Naive thymus-derived CD4-positive, alpha-beta T cell (primary cell): ENCODE data around the gene M1AP. TPM values are rescaled to one million over a fixed set of nuclear protein-coding genes. Genes with fewer than 3 reads are reported as not detected.

Experiments
- ATAC-seq: fragments of 150-1000 bp; cut with Tn5 transposase; 2 replicates; pipeline ENCODE4 v1.10.0; 2021; ENCODE audit warnings: mild to moderate bottlenecking, moderate library complexity
- CTCF ChIA-PET: fragments of 350-600 bp; sonication (Branson Sonifier 250); formaldehyde crosslinking; loops from one replicate; lab custom pipeline; 2021; ENCODE audit warnings: antibody characterized with exemption; lab: Charles Lee
- POLR2A ChIA-PET: fragments of 350-600 bp; sonication (Branson Sonifier 250); formaldehyde crosslinking; loops from one replicate; lab custom pipeline; 2021; ENCODE audit warnings: antibody characterized with exemption, inconsistent platforms; lab: Charles Lee
- DNase-seq, 9 donors: peaks; one replicate each; pipeline versions ENCODE4 v3.0.0 to v3.0.0-alpha.2; 2020 to 2022; ENCODE audit warnings: mixed read lengths in 1 of 9
- H3K27ac ChIP-seq: one replicate; pipeline ENCODE4 v1.7.0; 2013; ENCODE audit warnings: mild to moderate bottlenecking, low read depth, low read length, moderate library complexity
- H3K27me3 ChIP-seq, 2 donors: one replicate each; pipeline ENCODE4 v1.7.0; 2013; ENCODE audit warnings: low read length in 2 of 2, mild to moderate bottlenecking in 2 of 2, moderate library complexity in 2 of 2; ENCODE audit not compliant: control insufficient read depth in 2 of 2, insufficient read depth in 2 of 2
- H3K36me3 ChIP-seq, 3 experiments: 1 replicate in 2 of 3; 2 replicates in 1 of 3; pipeline ENCODE4 v1.7.0; 2013; ENCODE audit warnings: low read length in 3 of 3, mild to moderate bottlenecking in 3 of 3, moderate library complexity in 1 of 3; ENCODE audit not compliant: insufficient read depth in 3 of 3, control insufficient read depth in 2 of 3
- H3K4me1 ChIP-seq, 2 donors: one replicate each; pipeline ENCODE4 v1.7.0; 2013; ENCODE audit warnings: low read length in 2 of 2, mild to moderate bottlenecking in 2 of 2, moderate library complexity in 1 of 2; ENCODE audit not compliant: control insufficient read depth in 2 of 2, insufficient read depth in 2 of 2
- H3K4me3 ChIP-seq: 2 replicates; pipeline ENCODE4 v1.7.0; 2013; ENCODE audit warnings: mild to moderate bottlenecking, low read length
- H3K9me3 ChIP-seq, 3 experiments: 1 replicate in 2 of 3; 2 replicates in 1 of 3; pipeline ENCODE4 v1.7.0; 2013; ENCODE audit warnings: low read length in 3 of 3; ENCODE audit not compliant: control insufficient read depth in 2 of 3
- H3K27ac Mint-ChIP-seq, 9 donors: one replicate each; pipeline ENCODE4 v1.8.0; 2020 to 2022; ENCODE audit warnings: mixed read lengths in 9 of 9, mild to moderate bottlenecking in 8 of 9, moderate library complexity in 5 of 9, inconsistent platforms in 2 of 9
- H3K27me3 Mint-ChIP-seq, 5 donors: one replicate each; pipeline ENCODE4 v1.8.0; 2021 to 2022; ENCODE audit warnings: mixed read lengths in 5 of 5, mild to moderate bottlenecking in 1 of 5
- H3K36me3 Mint-ChIP-seq, 5 donors: one replicate each; pipeline ENCODE4 v1.8.0; 2020 to 2022; ENCODE audit warnings: mixed read lengths in 5 of 5, mild to moderate bottlenecking in 3 of 5, inconsistent platforms in 1 of 5
- H3K4me1 Mint-ChIP-seq, 7 donors: one replicate each; pipeline ENCODE4 v1.8.0; 2020 to 2022; ENCODE audit warnings: mixed read lengths in 7 of 7, mild to moderate bottlenecking in 3 of 7, inconsistent platforms in 1 of 7
- H3K4me3 Mint-ChIP-seq, 10 donors: one replicate each; pipeline ENCODE4 v1.8.0; 2020 to 2022; ENCODE audit warnings: mild to moderate bottlenecking in 10 of 10, mixed read lengths in 10 of 10, moderate library complexity in 6 of 10, inconsistent platforms in 2 of 10
- H3K9me3 Mint-ChIP-seq, 11 donors: one replicate each; pipeline ENCODE4 v1.8.0; 2020 to 2022; ENCODE audit warnings: mixed read lengths in 11 of 11, mild to moderate bottlenecking in 4 of 11, inconsistent platforms in 1 of 11, moderate library complexity in 1 of 11
- intact Hi-C, 2 donors: fragments of 100-400 bp; cut with micrococcal nuclease; formaldehyde crosslinking; loops; one replicate each; pipeline ENCODE4 v1.15.1; 2023
- polyA plus RNA-seq, 2 donors: library from polyadenylated mRNA; unstranded; fragments of 300-500 nt; fragmentation: Illumina TruSeq; gene quantifications; one replicate each; pipeline ENCODE4 v1.2.3, GENCODE V29; 2021
- total RNA-seq, 6 experiments: library from RNA in 5 of 6; stranded (reverse) in 5 of 6; gene quantifications; 1 replicate in 5 of 6; 2 replicates in 1 of 6; pipeline ENCODE4 v1.2.3 and lab custom pipeline; 2021 to 2026

M1AP gene
- total and polyA plus RNA-seq, 7 experiments from 2014 or later: 0.39 TPM; not detected in 6

DNA sequence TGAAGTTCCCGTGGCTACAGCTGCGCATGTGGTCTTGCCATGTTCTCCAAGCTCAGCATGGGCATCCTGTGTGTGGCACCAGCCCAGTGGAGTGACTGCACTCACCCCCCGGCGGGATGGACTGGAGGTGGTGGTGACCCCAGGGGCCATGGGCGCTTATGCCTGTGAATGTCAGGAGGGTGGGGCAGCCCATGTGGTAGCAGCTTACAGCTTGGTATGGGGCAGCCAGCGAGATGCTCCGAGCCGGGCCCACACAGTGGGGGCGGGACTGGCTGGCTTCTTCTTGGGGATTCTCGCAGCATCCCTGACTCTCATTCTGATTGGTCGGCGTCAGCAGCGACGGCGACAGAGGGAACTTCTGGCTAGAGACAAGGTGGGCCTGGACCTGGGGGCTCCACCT, 31.5 kb upstream of the M1AP start:
- DNase-seq (no peak), ATAC-seq (no peak)
- intact Hi-C loops: no loop called here
- H3K36me3 ChIP-seq: peaks cover 0 to 46% (median 5%) of the 10 kb centered on the region in 3 experiments
- no peaks in the 10 kb centered on the region for H3K27me3 Mint-ChIP-seq
- H3K27me3 ChIP-seq: no peaks in the 10 kb centered on the region
- ChIA-PET CTCF (no interaction called here), POLR2A (no interaction called here)
- peaks cover 0 to 5% (median 0%) of the 10 kb centered on the region in 7 donors for H3K4me1 Mint-ChIP-seq
- no peaks in the 10 kb centered on the region for H3K9me3 Mint-ChIP-seq
- H3K4me3 Mint-ChIP-seq: no peak overlapping the region
- H3K9me3 ChIP-seq: no peaks in the 10 kb centered on the region
- no peak overlapping the region for H3K27ac Mint-ChIP-seq
- H3K36me3 Mint-ChIP-seq: peaks cover 8 to 58% (median 29%) of the 10 kb centered on the region in 5 donors
- H3K4me1 ChIP-seq: no peaks in the 10 kb centered on the region
- H3K4me3 ChIP-seq: no peak overlapping the region
- no peak overlapping the region for H3K27ac ChIP-seq

- Histone ChIP-seq H3K9me3 (no peaks in the 10 kb centered on the region), H3K36me3 (peaks cover 0 to 76% (median 5%) of the 10 kb centered on the region in 3 experiments), H3K4me1 (no peaks in the 10 kb centered on the region), H3K27me3 (no peaks in the 10 kb centered on the region), H3K4me3 (no peak overlapping the region), H3K27ac (no peak overlapping the region)
- CTCF ChIA-PET: no interaction called here
- ATAC-seq (no peak), DNase-seq (no peak)
- Mint-ChIP-seq H3K4me1 (peaks cover 0 to 5% (median 0%) of the 10 kb centered on the region in 7 donors), H3K27ac (no peak overlapping the region), H3K36me3 (peaks cover 8 to 83% (median 39%) of the 10 kb centered on the region in 5 donors), H3K9me3 (no peaks in the 10 kb centered on the region), H3K4me3 (no peak overlapping the region), H3K27me3 (no peaks in the 10 kb centered on the region)
- POLR2A ChIA-PET: no interaction called here
- intact Hi-C loops: no loop called here
These were observed 28.2 kb upstream of the M1AP start for GRCh38 chr2:74676331-74676730.

DNA sequence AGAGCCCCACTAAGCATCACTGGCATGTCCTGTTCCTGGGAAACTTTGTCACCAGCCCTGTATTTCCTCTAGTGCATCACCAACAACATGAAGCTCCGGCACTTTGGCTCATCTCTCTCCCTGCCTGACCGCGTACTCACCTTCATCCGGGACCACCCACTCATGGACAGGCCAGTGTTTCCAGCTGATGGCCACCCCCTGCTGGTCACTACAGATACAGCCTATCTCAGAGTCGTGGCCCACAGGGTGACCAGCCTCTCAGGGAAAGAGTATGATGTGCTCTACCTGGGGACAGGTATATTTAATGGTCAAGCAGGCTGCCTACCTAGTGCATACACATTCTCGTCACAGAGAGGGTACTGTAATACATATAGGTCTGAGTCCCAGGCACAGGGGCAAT, 27.0 kb upstream of the M1AP start:
- Mint-ChIP-seq H3K27me3 (no peaks in the 10 kb centered on the region), H3K36me3 (peaks cover 8 to 81% (median 40%) of the 10 kb centered on the region in 5 donors), H3K4me1 (peaks cover 0 to 12% (median 0%) of the 10 kb centered on the region in 7 donors), H3K9me3 (no peaks in the 10 kb centered on the region), H3K27ac (no peak overlapping the region), H3K4me3 (no peak overlapping the region)
- no peaks in the 10 kb centered on the region for H3K9me3 ChIP-seq
- POLR2A ChIA-PET: no interaction called here
- no peak overlapping the region for H3K4me3 ChIP-seq
- H3K27me3 ChIP-seq: no peaks in the 10 kb centered on the region
- ATAC-seq (no peak), DNase-seq (no peak)
- H3K4me1 ChIP-seq: no peaks in the 10 kb centered on the region
- CTCF ChIA-PET: interaction anchor here (0.7 kb wide), 1 partner anchor 922 kb away, joined by 3 read pairs; no protein-coding TSS in a partner anchor
- H3K36me3 ChIP-seq: peaks cover 0 to 66% (median 5%) of the 10 kb centered on the region in 3 experiments
- no peak overlapping the region for H3K27ac ChIP-seq
- intact Hi-C loops: no loop called here

- Mint-ChIP-seq H3K27me3 (no peaks in the 10 kb centered on the region), H3K27ac (no peak overlapping the region), H3K9me3 (no peaks in the 10 kb centered on the region), H3K4me1 (peaks cover 0 to 14% (median 0%) of the 10 kb centered on the region in 7 donors), H3K36me3 (peaks cover 8 to 75% (median 39%) of the 10 kb centered on the region in 5 donors), H3K4me3 (no peak overlapping the region)
- Histone ChIP-seq H3K9me3 (no peaks in the 10 kb centered on the region), H3K4me1 (no peaks in the 10 kb centered on the region), H3K36me3 (peaks cover 0 to 55% (median 5%) of the 10 kb centered on the region in 3 experiments), H3K27me3 (no peaks in the 10 kb centered on the region), H3K4me3 (no peak overlapping the region), H3K27ac (no peak overlapping the region)
- ChIA-PET POLR2A (no interaction called here), CTCF (no interaction called here)
- intact Hi-C loops: no loop called here
- no peak for DNase-seq
- no peak for ATAC-seq
These were observed 25.8 kb upstream of the M1AP start for GRCh38 chr2:74673826-74674528.

- H3K36me3 Mint-ChIP-seq: peaks cover 7 to 64% (median 36%) of the 10 kb centered on the region in 5 donors
- H3K36me3 ChIP-seq: peaks cover 0 to 48% (median 0%) of the 10 kb centered on the region in 3 experiments
- peaks cover 0 to 12% (median 0%) of the 10 kb centered on the region in 7 donors for H3K4me1 Mint-ChIP-seq
These were observed 23.3 kb upstream of the M1AP start for GRCh38 chr2:74671479-74671878.

DNA sequence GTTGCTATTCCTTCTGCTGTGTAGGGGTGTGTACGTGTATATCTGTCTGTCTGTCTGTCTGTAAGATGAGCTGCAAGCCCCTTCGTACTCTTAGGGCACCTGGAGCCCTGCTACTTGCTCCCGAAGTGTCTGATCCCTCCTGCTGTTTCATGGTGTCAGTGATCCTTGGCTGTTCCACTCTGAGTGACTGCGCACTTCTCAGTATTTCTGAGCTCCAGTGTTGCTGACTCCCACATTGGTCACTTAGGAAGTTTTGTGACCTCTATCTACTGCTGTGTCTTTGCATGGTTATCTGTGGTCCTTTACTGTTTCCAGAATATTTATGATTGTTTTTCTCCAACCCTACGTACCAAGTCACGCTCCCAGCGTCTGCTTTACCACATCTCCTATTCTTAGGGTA, 22.1 kb upstream of the M1AP start:
- H3K36me3 Mint-ChIP-seq: peaks cover 0 to 57% (median 27%) of the 10 kb centered on the region in 5 donors
- CTCF ChIA-PET: no interaction called here
- no peak for DNase-seq

More at GRCh38 chr2:74671479-74671878, 23.3 kb upstream of the M1AP start:
- H3K27ac ChIP-seq: no peak overlapping the region
- Mint-ChIP-seq H3K27ac (no peak overlapping the region), H3K4me3 (no peak overlapping the region), H3K27me3 (no peaks in the 10 kb centered on the region), H3K9me3 (no peaks in the 10 kb centered on the region)
- CTCF ChIA-PET: no interaction called here
- POLR2A ChIA-PET: no interaction called here
- DNase-seq: no peak
- no peaks in the 10 kb centered on the region for H3K9me3 ChIP-seq
- H3K4me1 ChIP-seq: no peaks in the 10 kb centered on the region
- no peak for ATAC-seq
- H3K4me3 ChIP-seq: no peak overlapping the region
- intact Hi-C loops: no loop called here
- H3K27me3 ChIP-seq: no peaks in the 10 kb centered on the region

DNA sequence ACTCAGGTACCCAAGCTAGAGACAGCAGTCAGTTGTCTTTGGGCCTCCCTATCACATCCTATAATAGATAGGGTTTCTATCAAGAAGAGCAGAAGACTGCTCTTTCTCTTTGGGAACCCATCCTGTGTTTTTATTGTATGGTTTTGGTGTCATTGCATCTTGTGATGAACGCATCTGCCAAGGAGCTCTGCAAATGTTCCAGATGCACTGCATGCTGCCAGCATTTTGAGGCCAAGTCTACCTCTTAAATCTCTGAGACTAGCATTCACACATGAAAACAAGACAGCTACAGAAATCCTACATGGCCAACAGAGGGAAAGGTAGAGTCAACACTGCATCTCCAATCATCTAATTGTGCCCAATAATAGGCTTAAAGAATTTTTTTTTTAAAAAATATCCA, 20.0 kb upstream of the M1AP start:
- intact Hi-C loops: no loop called here
- DNase-seq (no peak), ATAC-seq (no peak)
- H3K27ac ChIP-seq: no peak overlapping the region
- peaks cover 0 to 14% (median 0%) of the 10 kb centered on the region in 3 experiments for H3K36me3 ChIP-seq
- Mint-ChIP-seq H3K27me3 (no peaks in the 10 kb centered on the region), H3K27ac (peak overlapping the region in 1 of 9 donors; percentile 70), H3K9me3 (no peaks in the 10 kb centered on the region), H3K4me3 (no peak overlapping the region), H3K4me1 (peaks cover 0 to 9% (median 0%) of the 10 kb centered on the region in 7 donors), H3K36me3 (peaks cover 0 to 41% (median 24%) of the 10 kb centered on the region in 5 donors)
- H3K4me1 ChIP-seq: no peaks in the 10 kb centered on the region
- ChIA-PET POLR2A (no interaction called here), CTCF (no interaction called here)
- no peaks in the 10 kb centered on the region for H3K27me3 ChIP-seq
- H3K4me3 ChIP-seq: no peak overlapping the region
- no peaks in the 10 kb centered on the region for H3K9me3 ChIP-seq

More for the DNA sequence above, 22.1 kb upstream of the M1AP start:
- intact Hi-C loops: no loop called here
- no peak overlapping the region for H3K4me3 Mint-ChIP-seq
- no peak overlapping the region for H3K4me3 ChIP-seq
- no peaks in the 10 kb centered on the region for H3K9me3 ChIP-seq
- no peaks in the 10 kb centered on the region for H3K4me1 ChIP-seq
- no peaks in the 10 kb centered on the region for H3K9me3 Mint-ChIP-seq
- H3K27me3 ChIP-seq: no peaks in the 10 kb centered on the region
- POLR2A ChIA-PET: no interaction called here
- no peak overlapping the region for H3K27ac ChIP-seq
- ATAC-seq: no peak
- H3K27me3 Mint-ChIP-seq: no peaks in the 10 kb centered on the region
- peaks cover 0 to 9% (median 0%) of the 10 kb centered on the region in 7 donors for H3K4me1 Mint-ChIP-seq
- peaks cover 0 to 36% (median 0%) of the 10 kb centered on the region in 3 experiments for H3K36me3 ChIP-seq
- H3K27ac Mint-ChIP-seq: no peak overlapping the region
